DND-41 (cell line): ENCODE data around the gene COLEC12.

Source experiments
- EZH2 ChIP-seq: IDR thresholded peaks from 3 replicates; pipeline ENCODE4 v1.6.1; 2012; ENCODE audit warnings: borderline replicate concordance, low read depth, mild to moderate bottlenecking, moderate library complexity, low read length, inconsistent platforms; ENCODE audit not compliant: severe bottlenecking
- TF ChIP-seq, protein P1 (sequence below): IDR thresholded peaks from 2 replicates; pipeline ENCODE4 v1.5.1; 2012; ENCODE audit warnings: borderline replicate concordance, low read length, moderate library complexity, mild to moderate bottlenecking; ENCODE audit not compliant: poor library complexity, severe bottlenecking; ENCODE audit errors: extremely low read depth

DNA sequence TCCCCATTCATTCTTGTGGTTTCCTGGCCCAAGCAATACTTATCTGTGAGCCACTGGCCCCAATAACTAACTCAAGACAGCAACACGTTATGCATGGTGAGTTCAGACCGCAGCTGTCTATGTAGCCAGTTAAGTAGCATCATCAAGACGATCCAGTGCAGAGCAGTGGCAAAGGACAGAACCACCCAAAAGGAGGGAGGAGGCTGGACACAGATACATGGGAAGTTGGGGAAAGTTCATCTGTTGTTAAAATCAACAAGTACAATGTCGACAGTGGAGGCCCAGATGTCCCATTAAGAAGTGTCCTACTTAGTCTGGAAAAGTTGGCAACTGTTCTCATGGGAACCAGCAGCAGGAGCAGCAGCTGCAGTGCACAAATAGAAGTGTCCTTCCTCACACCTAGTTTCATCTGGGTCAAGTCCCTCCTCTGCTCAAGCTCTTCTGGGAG is 125.8 kb downstream of the COLEC12 start:
- TF ChIP-seq, protein P1, sequence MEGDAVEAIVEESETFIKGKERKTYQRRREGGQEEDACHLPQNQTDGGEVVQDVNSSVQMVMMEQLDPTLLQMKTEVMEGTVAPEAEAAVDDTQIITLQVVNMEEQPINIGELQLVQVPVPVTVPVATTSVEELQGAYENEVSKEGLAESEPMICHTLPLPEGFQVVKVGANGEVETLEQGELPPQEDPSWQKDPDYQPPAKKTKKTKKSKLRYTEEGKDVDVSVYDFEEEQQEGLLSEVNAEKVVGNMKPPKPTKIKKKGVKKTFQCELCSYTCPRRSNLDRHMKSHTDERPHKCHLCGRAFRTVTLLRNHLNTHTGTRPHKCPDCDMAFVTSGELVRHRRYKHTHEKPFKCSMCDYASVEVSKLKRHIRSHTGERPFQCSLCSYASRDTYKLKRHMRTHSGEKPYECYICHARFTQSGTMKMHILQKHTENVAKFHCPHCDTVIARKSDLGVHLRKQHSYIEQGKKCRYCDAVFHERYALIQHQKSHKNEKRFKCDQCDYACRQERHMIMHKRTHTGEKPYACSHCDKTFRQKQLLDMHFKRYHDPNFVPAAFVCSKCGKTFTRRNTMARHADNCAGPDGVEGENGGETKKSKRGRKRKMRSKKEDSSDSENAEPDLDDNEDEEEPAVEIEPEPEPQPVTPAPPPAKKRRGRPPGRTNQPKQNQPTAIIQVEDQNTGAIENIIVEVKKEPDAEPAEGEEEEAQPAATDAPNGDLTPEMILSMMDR, result no peak
- TF ChIP-seq EZH2, result no peak
